ENCODE data around the gene ADI1. TPM values are rescaled to one million over a fixed set of nuclear protein-coding genes. Genes with fewer than 3 reads are reported as not detected.
"Not testable (repeated sequence)": the region's sequence is repeated elsewhere in the genome, so short reads cannot be mapped to it uniquely, and the experiment has no call there.

The ADI1 gene
- total RNA-seq, 1 donor from 2014 or later = 40.9 TPM

- H3K27ac ChIP-seq = no peak overlapping the region
- DNase-seq (ENCODE audit: low spot score in 2 of 2) = peak in 1 of 2 donors; percentile 31
- no peaks in the 10 kb centered on the region for H3K9me3 ChIP-seq
- TF ChIP-seq CTCF (IDR thresholded peaks at IDR 0.05) = no peak
- H3K4me3 ChIP-seq = no peak overlapping the region
- intact Hi-C loops (cut with DNase I) = no loop called here
- H3K4me1 ChIP-seq = peaks cover 5 to 6% of the 10 kb centered on the region in 2 donors
- H3K36me3 ChIP-seq = peaks cover 26 to 41% of the 10 kb centered on the region in 2 donors
- H3K27me3 ChIP-seq = no peaks in the 10 kb centered on the region
Measured at GRCh38 chr2:3458396-3459184, 60.7 kb downstream of the ADI1 start.

DNA sequence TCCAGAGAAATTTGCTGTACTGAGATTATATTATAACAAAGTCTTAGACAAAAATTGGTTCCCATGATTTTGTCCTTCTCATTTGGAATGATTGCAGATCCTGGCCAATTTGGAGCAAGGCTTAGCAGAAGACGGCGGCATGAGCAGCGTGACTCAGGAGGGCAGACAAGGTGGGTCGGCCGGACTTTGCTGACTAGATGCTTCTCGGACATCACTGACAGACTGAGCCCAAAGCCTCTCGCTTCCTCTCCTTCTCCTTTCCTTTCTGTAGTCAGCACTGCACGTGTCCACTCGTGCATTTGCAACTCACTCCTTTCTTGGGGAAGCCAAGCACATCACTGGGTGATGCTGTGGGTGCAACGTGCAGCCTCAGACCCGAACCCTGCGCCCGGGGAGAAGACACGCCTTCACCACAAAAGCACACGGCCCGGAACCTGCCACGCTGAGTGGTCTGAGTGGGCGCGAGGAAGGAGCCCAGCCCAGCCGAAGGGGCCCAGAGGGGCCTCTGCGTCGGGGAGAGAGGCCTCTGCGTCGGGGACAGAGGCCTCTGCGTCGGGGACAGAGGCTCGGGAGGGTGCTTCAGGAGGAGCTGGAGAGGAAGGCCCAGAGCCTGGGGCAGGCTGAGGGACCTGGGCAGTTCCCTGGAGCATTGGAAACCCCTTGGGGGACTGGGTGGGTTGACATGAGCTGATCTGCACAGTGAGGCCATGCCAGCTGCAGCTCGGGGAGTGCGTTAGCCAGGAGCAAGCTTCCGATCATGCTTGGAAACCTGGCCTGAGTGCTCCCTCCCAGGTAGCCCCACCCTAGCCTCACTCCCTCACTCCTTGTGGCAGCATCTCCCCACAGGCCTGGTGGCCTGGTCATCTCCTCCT is 61.6 kb downstream of the ADI1 start:
- Histone ChIP-seq H3K9me3 (no peaks in the 10 kb centered on the region), H3K36me3 (peaks cover 21 to 45% of the 10 kb centered on the region in 2 donors), H3K27ac (no peak overlapping the region), H3K27me3 (no peaks in the 10 kb centered on the region), H3K4me3 (no peak overlapping the region), H3K4me1 (peaks cover 5 to 6% of the 10 kb centered on the region in 2 donors)
- TF ChIP-seq CTCF (IDR thresholded peaks at IDR 0.05) = no peak
- intact Hi-C loops (cut with DNase I) = no loop called here
- DNase-seq (ENCODE audit: low spot score in 2 of 2) = peak in 1 of 2 donors; percentile 34

DNA sequence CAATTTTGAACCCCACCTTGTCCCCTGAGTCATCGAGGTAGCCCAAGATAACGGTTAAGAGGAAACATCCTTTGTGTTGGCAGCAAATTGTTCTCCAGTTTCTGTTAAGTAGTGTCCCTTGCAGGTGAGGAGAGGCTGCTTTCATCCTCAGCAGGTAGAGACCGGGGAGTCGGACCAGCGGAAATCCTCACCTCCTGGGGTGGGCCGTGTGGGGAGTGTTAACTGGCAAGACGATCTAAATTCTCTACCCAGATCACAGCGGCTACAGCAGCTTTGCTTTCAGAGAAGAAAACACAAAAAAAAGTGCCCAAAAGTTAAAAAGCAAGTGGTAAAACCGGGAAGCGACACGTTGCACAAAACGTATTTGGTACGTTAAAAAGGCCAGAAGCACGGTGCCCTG is 63.2 kb downstream of the ADI1 start:
- intact Hi-C loops (cut with DNase I) = no loop called here
- Histone ChIP-seq H3K27ac (no peak overlapping the region), H3K4me3 (no peak overlapping the region), H3K9me3 (no peaks in the 10 kb centered on the region), H3K4me1 (no peaks in the 10 kb centered on the region), H3K36me3 (peaks cover 28 to 45% of the 10 kb centered on the region in 2 donors), H3K27me3 (no peaks in the 10 kb centered on the region)
- DNase-seq (ENCODE audit: low spot score in 2 of 2) = no peak
- no peak for TF ChIP-seq CTCF (IDR thresholded peaks at IDR 0.05)

DNA sequence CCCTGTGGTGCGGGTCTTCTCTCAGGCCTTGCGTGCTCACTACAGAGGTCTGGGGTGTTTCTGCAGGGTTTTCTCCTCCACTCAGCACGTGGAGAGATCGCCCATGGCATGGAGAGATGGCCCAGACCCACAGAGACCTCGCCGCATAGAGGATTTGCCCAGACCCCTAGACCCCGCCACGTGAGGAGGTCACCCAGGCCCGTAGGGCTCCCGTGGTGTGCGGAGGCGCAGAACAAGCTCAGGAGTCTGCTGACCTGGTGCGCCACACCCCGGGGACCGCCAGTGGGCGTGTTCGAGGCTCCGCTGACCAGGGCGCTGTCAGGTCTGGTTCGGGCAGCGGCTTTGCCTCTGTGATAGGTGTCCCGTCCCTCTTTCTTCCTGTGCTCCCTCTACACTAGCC is 64.5 kb downstream of the ADI1 start:
- intact Hi-C loops (cut with DNase I) = no loop called here
- H3K9me3 ChIP-seq = no peaks in the 10 kb centered on the region
- no peaks in the 10 kb centered on the region for H3K4me1 ChIP-seq
- H3K4me3 ChIP-seq = no peak overlapping the region
- no peak for DNase-seq (ENCODE audit: low spot score in 2 of 2)
- no peaks in the 10 kb centered on the region for H3K27me3 ChIP-seq
- H3K36me3 ChIP-seq = peaks cover 33 to 45% of the 10 kb centered on the region in 2 donors
- no peak for TF ChIP-seq CTCF (IDR thresholded peaks at IDR 0.05)
- H3K27ac ChIP-seq = no peak overlapping the region

GRCh38 chr2:3454005-3454404 is 65.3 kb downstream of the ADI1 start:
- H3K9me3 ChIP-seq; H3K4me3 ChIP-seq; H3K27me3 ChIP-seq; H3K4me1 ChIP-seq; DNase-seq (ENCODE audit: low spot score in 2 of 2); H3K27ac ChIP-seq; intact Hi-C loops (cut with DNase I): not testable (repeated sequence)
- peaks cover 33 to 50% of the 10 kb centered on the region in 2 donors for H3K36me3 ChIP-seq
